H9 (cell line): ENCODE measurements around the gene FBL. TPM values are rescaled to one million over a fixed set of nuclear protein-coding genes. Genes with fewer than 3 reads are reported as not detected.
A peak's percentile ranks its signal among the peaks of the same experiment; 100 is the strongest.

Source experiments
- DNase-seq: peaks from one replicate; pipeline ENCODE4 v3.0.0-alpha.2; 2017
- H2AFZ ChIP-seq: one replicate; pipeline ENCODE4 v1.6.1; 2013; ENCODE audit warnings: mild to moderate bottlenecking, low read length, control low read depth, moderate library complexity
- H2AK5ac ChIP-seq: 2 replicates; pipeline ENCODE4 v1.6.1; 2013; ENCODE audit warnings: low read length, control low read depth, mixed read lengths; ENCODE audit not compliant: insufficient read length
- H2BK120ac ChIP-seq: one replicate; pipeline ENCODE4 v1.6.1; 2013; ENCODE audit warnings: low read depth, mild to moderate bottlenecking, low read length, control low read depth, inconsistent platforms; ENCODE audit not compliant: poor library complexity, severe bottlenecking
- H2BK12ac ChIP-seq: 2 replicates; pipeline ENCODE4 v1.6.1; 2013; ENCODE audit warnings: low read length, control low read depth, mixed read lengths, low read depth; ENCODE audit not compliant: insufficient read length
- H2BK15ac ChIP-seq: 2 replicates; pipeline ENCODE4 v1.6.1; 2013; ENCODE audit warnings: low read depth, low read length, control low read depth
- H2BK20ac ChIP-seq: one replicate; pipeline ENCODE4 v1.6.1; 2013; ENCODE audit warnings: low read depth, mild to moderate bottlenecking, low read length, control low read depth, inconsistent platforms; ENCODE audit not compliant: poor library complexity, severe bottlenecking
- H2BK5ac ChIP-seq: 2 replicates; pipeline ENCODE4 v1.6.1; 2013; ENCODE audit warnings: low read length, control low read depth, mixed read lengths; ENCODE audit not compliant: insufficient read length
- H3K14ac ChIP-seq: 2 replicates; pipeline ENCODE4 v1.6.1; 2013; ENCODE audit warnings: low read length, control low read depth; ENCODE audit not compliant: insufficient read depth
- H3K18ac ChIP-seq: 2 replicates; pipeline ENCODE4 v1.6.1; 2013; ENCODE audit warnings: low read depth, mild to moderate bottlenecking, mixed read lengths, low read length, control low read depth; ENCODE audit not compliant: insufficient read length
- H3K23ac ChIP-seq: 2 replicates; pipeline ENCODE4 v1.6.1; 2013; ENCODE audit warnings: low read length, control low read depth, mixed read lengths, low read depth; ENCODE audit not compliant: insufficient read length
- H3K23me2 ChIP-seq: 2 replicates; pipeline ENCODE4 v1.6.1; 2013; ENCODE audit warnings: low read depth, mild to moderate bottlenecking, mixed read lengths, low read length, control low read depth; ENCODE audit not compliant: insufficient read length, poor library complexity, severe bottlenecking
- H3K27ac ChIP-seq: 2 replicates; pipeline ENCODE4 v1.5.1; 2013; ENCODE audit warnings: low read length, control low read depth, mixed read lengths, low read depth; ENCODE audit not compliant: insufficient read length
- H3K27me3 ChIP-seq: 2 replicates; pipeline ENCODE4 v1.6.1; 2013; ENCODE audit warnings: low read length, control low read depth, inconsistent platforms; ENCODE audit not compliant: insufficient read depth
- H3K4ac ChIP-seq: 2 replicates; pipeline ENCODE4 v1.6.1; 2013; ENCODE audit warnings: low read depth, mild to moderate bottlenecking, control low read depth, inconsistent platforms, low read length, moderate library complexity
- H3K4me1 ChIP-seq: 2 replicates; pipeline ENCODE4 v1.6.1; 2013; ENCODE audit warnings: low read length, control low read depth, inconsistent platforms; ENCODE audit not compliant: insufficient read depth
- H3K4me2 ChIP-seq: 2 replicates; pipeline ENCODE4 v1.6.1; 2013; ENCODE audit warnings: low read length, control low read depth, mixed read lengths; ENCODE audit not compliant: insufficient read length, insufficient read depth
- H3K56ac ChIP-seq: 2 replicates; pipeline ENCODE4 v1.6.1; 2013; ENCODE audit warnings: low read depth, mild to moderate bottlenecking, mixed read lengths, low read length, control low read depth; ENCODE audit not compliant: insufficient read length
- H3K79me1 ChIP-seq: 2 replicates; pipeline ENCODE4 v1.6.1; 2013; ENCODE audit warnings: low read depth, mild to moderate bottlenecking, moderate library complexity, low read length, control low read depth, inconsistent platforms; ENCODE audit not compliant: insufficient read depth, poor library complexity, severe bottlenecking
- H3K79me2 ChIP-seq: 2 replicates; pipeline ENCODE4 v1.6.1; 2013; ENCODE audit warnings: low read length, control low read depth, inconsistent platforms; ENCODE audit not compliant: insufficient read depth
- H3K9ac ChIP-seq: 2 replicates; pipeline ENCODE4 v1.6.1; 2013; ENCODE audit warnings: low read length, control low read depth, mixed read lengths; ENCODE audit not compliant: insufficient read length; ENCODE audit errors: extremely low read depth
- H3K9me3 ChIP-seq: one replicate; pipeline ENCODE4 v1.6.1; 2013; ENCODE audit warnings: low read depth, low read length, inconsistent platforms; ENCODE audit not compliant: control insufficient read depth
- H3T11ph ChIP-seq: one replicate; pipeline ENCODE4 v1.6.1; 2013; ENCODE audit warnings: mild to moderate bottlenecking, low read length, control low read depth, inconsistent platforms
- H4K20me1 ChIP-seq: one replicate; pipeline ENCODE4 v1.6.1; 2013; ENCODE audit not compliant: control insufficient read depth, insufficient read length, insufficient read depth
- H4K5ac ChIP-seq: 2 replicates; pipeline ENCODE4 v1.6.1; 2013; ENCODE audit warnings: low read depth, mild to moderate bottlenecking, mixed read lengths, low read length, control low read depth; ENCODE audit not compliant: insufficient read length
- H4K8ac ChIP-seq: replicated peaks from 2 replicates; pipeline ENCODE4 v1.6.1; 2013; ENCODE audit warnings: low read length, control low read depth, mixed read lengths, low read depth; ENCODE audit not compliant: insufficient read length
- H4K91ac ChIP-seq: 2 replicates; pipeline ENCODE4 v1.6.1; 2013; ENCODE audit warnings: low read depth, mild to moderate bottlenecking, moderate library complexity, mixed read lengths, low read length, control low read depth; ENCODE audit not compliant: insufficient read length
- H3K27ac Mint-ChIP-seq, 3 experiments: 2 replicates in 2 of 3; 3 replicates in 1 of 3; pipeline ENCODE4 v1.8.0; 2020 to 2021; ENCODE audit warnings: mixed read lengths in 3 of 3, mild to moderate bottlenecking in 1 of 3, moderate library complexity in 1 of 3
- H3K27me3 Mint-ChIP-seq: 2 replicates; pipeline ENCODE4 v1.8.0; 2021; ENCODE audit warnings: low read depth, mild to moderate bottlenecking, moderate library complexity, mixed read lengths
- H3K36me3 Mint-ChIP-seq, 3 experiments: 2 replicates in 2 of 3; 3 replicates in 1 of 3; pipeline ENCODE4 v1.8.0; 2020 to 2021; ENCODE audit warnings: low read depth in 3 of 3, mixed read lengths in 3 of 3; ENCODE audit not compliant: insufficient read depth in 1 of 3
- H3K4me1 Mint-ChIP-seq, 2 experiments: 2 replicates each; pipeline ENCODE4 v1.8.0; 2020; ENCODE audit warnings: mixed read lengths in 2 of 2
- H3K4me3 Mint-ChIP-seq, 2 experiments: 2 replicates in 1 of 2; 3 replicates in 1 of 2; pipeline ENCODE4 v1.8.0; 2020 to 2021; ENCODE audit warnings: mild to moderate bottlenecking in 2 of 2, mixed read lengths in 2 of 2, moderate library complexity in 1 of 2
- H3K9me3 Mint-ChIP-seq, 2 experiments: 2 replicates in 1 of 2; 3 replicates in 1 of 2; pipeline ENCODE4 v1.8.0; 2020; ENCODE audit warnings: mild to moderate bottlenecking in 2 of 2, mixed read lengths in 2 of 2, moderate library complexity in 1 of 2
- WGBS: extraction: QIAGEN DNeasy Blood & Tissue Kit; methylation state at CpG from one replicate; pipeline ENCODE4 v1.1.7; 2013; ENCODE audit warnings: missing lambda C conversion rate, low lambda C conversion rate, mixed read lengths; ENCODE audit not compliant: insufficient read length; ENCODE audit errors: extremely low coverage; 5-methylcytosine and 5-hydroxymethylcytosine counted together
- total RNA-seq: library from RNA; stranded (reverse); gene quantifications from 2 replicates; pipeline ENCODE4 v1.2.1, GENCODE V29; 2021
- TF ChIP-seq, protein P1 (sequence below): fragments of 200-600 bp; sonication (generic); conservative IDR thresholded peaks from 3 replicates; pipeline ENCODE4 v1.8.0; 2021; ENCODE audit warnings: antibody characterized with exemption, mild to moderate bottlenecking

Gene FBL
- total RNA-seq, 1 experiment from 2014 or later, result 625 TPM

DNA sequence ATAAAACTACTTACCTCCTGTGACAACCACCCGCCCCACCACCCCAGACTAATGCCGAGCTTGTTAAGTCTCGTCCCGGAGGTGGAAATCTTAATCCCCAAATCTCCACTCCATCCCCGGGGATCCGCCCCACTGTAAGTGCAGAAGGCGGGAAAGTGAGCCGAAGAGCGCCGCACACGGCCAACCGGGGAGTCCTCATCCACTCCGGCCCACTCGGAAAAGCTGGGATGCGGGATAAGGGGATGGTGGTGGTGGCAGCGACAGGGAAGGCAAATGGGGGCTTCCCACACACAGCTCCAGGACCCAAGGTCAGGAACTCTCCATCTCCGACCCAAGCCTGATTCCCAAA is 621 bp downstream of the FBL start:
- no peak overlapping the region for H3K18ac ChIP-seq
- TF ChIP-seq, protein P1, sequence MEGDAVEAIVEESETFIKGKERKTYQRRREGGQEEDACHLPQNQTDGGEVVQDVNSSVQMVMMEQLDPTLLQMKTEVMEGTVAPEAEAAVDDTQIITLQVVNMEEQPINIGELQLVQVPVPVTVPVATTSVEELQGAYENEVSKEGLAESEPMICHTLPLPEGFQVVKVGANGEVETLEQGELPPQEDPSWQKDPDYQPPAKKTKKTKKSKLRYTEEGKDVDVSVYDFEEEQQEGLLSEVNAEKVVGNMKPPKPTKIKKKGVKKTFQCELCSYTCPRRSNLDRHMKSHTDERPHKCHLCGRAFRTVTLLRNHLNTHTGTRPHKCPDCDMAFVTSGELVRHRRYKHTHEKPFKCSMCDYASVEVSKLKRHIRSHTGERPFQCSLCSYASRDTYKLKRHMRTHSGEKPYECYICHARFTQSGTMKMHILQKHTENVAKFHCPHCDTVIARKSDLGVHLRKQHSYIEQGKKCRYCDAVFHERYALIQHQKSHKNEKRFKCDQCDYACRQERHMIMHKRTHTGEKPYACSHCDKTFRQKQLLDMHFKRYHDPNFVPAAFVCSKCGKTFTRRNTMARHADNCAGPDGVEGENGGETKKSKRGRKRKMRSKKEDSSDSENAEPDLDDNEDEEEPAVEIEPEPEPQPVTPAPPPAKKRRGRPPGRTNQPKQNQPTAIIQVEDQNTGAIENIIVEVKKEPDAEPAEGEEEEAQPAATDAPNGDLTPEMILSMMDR, result no peak
- Mint-ChIP-seq H3K27ac (peak overlapping the region; percentile 80 to 98 (median 97); a peak in 6 of 7 replicates), H3K4me1 (peaks cover 47 to 49% of the 10 kb centered on the region in 2 experiments), H3K4me3 (peak overlapping the region; percentile 98 to 99), H3K36me3 (peaks cover 2 to 12% (median 10%) of the 10 kb centered on the region in 3 experiments; a peak in 5 of 7 replicates), H3K27me3 (peaks cover 5% of the 10 kb centered on the region; the same call in 1 of the 2 replicates), H3K9me3 (no peaks in the 10 kb centered on the region)
- no peak overlapping the region for H2AFZ ChIP-seq
- no CpG with 5 or more reads among the region's 17 CpGs for WGBS
- peak overlapping the region; percentile 36 for H2BK5ac ChIP-seq
- no peak overlapping the region for H2BK120ac ChIP-seq
- no peak overlapping the region for H3K4ac ChIP-seq
- H3K14ac ChIP-seq, result peak overlapping the region; percentile 78
- no peak overlapping the region for H2AK5ac ChIP-seq
- H3K9me3 ChIP-seq, result no peaks in the 10 kb centered on the region
- peaks cover 7% of the 10 kb centered on the region for H3K4me1 ChIP-seq
- H3K27ac ChIP-seq, result no peak overlapping the region
- no peak for DNase-seq
- no peak overlapping the region for H2BK20ac ChIP-seq
- H3K4me2 ChIP-seq, result peak overlapping the region; percentile 82
- no peak overlapping the region for H2BK15ac ChIP-seq
- peaks cover 46% of the 10 kb centered on the region for H3K79me2 ChIP-seq
- peaks cover 6% of the 10 kb centered on the region for H3K79me1 ChIP-seq
- no peak overlapping the region for H4K8ac ChIP-seq
- H3K27me3 ChIP-seq, result no peaks in the 10 kb centered on the region
- no peaks in the 10 kb centered on the region for H4K20me1 ChIP-seq
- peak overlapping the region; percentile 81 for H3K9ac ChIP-seq
- no peak overlapping the region for H3K23ac ChIP-seq
- no peak overlapping the region for H3K56ac ChIP-seq
- H4K5ac ChIP-seq, result no peak overlapping the region
- H4K91ac ChIP-seq, result no peak overlapping the region
- H3K23me2 ChIP-seq, result peaks cover 14% of the 10 kb centered on the region
- H3T11ph ChIP-seq, result no peak overlapping the region
- H2BK12ac ChIP-seq, result no peak overlapping the region
